Measurements from ENCODE around the gene FBXO44.

FBXO44 gene

DNA sequence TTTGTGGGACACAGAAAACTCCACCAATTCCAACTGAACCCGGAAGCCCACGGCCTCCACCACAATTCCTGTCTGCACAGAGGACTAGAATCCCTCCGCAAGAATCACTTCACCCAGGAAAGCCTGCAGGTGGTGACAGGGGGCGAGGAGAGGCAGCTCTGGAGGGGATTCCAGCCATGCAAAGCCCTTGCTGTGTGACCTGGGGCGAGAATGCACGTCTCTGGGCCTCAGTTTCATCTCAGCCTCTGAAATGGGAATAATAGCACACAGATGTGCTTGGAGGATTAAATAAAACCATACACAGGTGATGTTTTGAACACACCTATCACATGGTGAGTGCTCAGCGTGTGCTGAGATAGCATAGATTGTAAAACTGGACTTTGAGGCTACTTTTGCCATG lies 14.6 kb upstream of the FBXO44 start:
- no peak for DNase-seq

DNA sequence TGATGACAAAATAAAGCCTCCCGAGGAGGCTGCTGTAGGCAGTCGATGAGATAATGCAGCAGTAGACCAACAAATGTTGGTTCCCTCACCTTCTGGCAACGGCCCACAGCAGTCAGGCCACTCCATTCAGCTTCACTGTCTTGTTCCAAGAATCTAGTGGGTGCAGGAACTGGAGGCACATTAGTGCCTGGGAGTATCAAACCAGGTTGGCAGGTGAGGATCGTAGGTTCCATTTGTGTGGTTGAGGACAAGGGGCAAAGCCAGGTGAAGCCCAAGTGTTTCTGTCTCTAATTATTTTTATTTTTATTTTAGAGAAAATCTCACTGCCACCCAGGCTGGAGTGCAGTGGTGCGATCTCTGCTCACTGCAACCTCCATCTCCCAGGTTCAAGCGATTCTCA lies 13.7 kb upstream of the FBXO44 start:
- DNase-seq: no peak

- DNase-seq: no peak
These were observed 12.8 kb upstream of the FBXO44 start for GRCh38 chr1:11641776-11642305.

DNA sequence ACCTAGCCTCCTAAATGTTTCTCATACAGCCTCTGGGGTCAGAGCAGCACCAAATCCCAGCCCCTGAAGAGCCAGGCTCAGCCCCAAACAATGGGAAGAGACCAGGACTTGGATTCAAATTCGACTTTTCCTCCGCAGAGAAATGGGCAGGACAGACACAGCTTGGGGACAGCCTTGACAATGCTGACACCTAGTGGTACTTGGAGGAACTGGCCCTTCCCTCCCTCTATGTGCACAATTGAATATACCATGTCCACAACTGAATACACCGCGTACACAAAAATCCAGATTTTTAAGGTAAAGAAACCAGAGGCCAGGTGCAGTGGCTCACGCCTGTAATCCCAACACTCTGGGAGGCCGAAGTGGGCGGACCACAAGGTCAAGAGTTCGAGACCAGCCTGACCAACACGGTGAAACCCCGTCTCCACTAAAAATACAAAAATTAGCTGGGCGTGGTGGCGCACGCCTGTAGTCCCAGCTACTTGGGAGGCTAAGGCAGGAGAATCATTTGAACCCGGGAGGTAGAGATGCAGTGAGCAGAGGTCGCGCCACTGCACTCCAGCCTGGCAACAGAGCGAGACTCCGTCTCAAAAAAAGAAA lies 12.2 kb upstream of the FBXO44 start:
- DNase-seq: peak in 11 of 14 donors; percentile 10 to 56 (median 19)

DNA sequence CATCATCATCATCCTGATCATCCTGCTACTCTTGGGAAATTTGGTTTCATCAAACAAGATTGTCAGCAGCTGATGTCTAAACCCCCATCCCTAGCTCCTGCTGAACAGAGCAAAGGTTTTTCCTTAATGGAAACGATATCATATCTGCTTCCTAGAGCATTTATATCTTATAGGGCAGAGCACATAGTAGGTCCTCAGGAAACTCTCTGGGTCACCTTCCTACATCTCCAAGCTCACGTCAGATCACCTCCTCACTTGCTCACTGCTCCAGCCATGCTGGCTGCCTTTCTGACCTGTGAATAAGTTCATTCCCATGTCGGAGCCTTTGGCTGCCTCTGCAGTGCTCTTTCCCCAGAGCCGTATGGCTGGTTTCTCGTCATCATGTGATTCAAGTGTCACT lies 10.9 kb upstream of the FBXO44 start:
- DNase-seq: no peak

DNA sequence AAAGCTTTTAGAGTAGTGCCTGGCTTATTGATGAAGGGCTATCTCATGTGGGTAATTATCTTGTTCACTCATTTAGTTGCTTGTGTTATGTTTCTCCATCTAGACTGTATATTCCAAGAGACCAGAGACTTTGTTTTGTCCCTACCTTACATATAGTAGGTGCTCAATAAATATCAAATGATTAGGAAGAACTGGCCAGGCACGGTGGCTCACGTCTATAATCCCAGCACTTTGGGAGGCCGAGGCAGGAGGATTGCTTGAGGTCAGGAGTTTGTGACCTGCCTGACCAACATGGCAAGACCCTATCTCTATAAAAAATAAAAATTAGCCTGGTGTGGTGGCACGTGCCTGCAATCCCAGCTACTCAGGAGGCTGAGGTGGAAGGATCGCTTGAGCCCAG lies 9.4 kb upstream of the FBXO44 start:
- no peak for DNase-seq

DNA sequence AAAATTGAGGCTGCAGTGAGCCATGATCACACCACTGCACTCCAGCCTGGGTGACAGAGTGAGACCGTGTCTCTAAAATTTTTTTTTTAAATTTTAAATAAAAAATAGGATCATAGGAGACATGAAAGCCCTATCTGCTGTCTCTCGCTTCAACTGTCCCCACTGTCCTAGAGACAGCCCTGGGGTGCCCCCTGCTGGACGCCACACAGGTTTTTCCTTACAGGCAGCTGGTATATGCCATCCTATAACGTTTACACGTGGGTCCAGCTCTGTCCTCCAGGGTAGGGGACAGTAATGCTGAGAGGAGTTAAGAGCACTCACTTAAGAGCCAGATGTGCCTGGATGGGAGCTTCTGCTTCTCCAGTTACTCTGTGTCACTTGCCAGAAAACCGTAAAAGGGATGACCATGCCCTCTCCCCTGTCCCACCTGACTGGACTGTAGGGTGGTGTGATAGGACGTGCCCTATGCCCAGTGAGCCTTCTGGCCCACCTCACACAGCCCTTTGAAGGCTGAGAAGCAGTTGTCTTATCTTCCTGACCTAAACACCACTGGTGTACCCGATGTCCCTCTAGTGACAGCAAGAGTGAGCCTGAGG lies 8.9 kb upstream of the FBXO44 start:
- peak in 12 of 14 donors; percentile 9 to 73 (median 55) for DNase-seq

DNA sequence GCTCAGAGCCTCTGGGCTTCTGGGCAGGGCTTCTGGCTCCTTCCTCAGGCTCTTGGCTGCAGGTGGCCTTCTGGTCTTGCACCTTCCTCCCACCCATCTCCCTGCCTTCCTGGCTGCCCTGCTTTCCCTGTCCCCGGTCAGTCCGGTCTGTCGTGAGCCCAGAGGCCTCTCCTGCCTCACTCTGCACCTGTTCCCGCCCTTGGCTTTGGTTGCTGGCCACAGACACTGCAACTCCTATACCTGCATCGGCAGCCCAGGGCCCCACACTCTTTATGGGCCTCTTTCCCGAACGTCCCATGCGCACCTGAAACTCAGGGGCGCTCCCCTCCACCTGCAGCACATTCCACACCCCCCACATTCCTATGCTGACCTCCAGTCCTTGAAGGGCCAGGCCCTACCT lies 8.4 kb upstream of the FBXO44 start:
- peak in 1 of 14 donors; percentile 13 for DNase-seq

GRCh38 chr1:11647333-11647732 lies 7.3 kb upstream of the FBXO44 start:
- no peak for DNase-seq

DNA sequence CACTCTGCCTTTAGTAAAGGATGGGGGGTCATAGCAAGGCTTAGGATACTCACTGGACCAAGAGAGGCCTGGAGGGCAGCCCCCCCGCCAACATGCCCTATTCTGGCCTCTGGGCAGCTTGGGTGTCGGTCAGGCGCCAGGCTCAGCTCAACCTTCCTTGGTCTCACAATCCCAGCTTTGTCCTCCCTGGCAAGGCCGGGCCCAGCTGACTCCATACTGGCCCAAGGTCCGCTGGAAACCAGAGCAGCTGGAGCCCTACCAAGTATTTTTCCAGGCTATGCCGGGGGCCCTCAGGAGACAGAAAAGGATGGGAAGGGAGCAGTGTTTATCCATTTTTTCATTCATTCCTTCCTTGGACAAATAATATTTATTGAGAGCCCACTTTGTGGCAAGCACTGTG lies 6.6 kb upstream of the FBXO44 start:
- peak in 13 of 14 donors; percentile 45 to 95 (median 86) for DNase-seq

- peak in 7 of 14 donors; percentile 18 to 68 (median 44) for DNase-seq
These were observed 5.9 kb upstream of the FBXO44 start for GRCh38 chr1:11648732-11649158.

DNA sequence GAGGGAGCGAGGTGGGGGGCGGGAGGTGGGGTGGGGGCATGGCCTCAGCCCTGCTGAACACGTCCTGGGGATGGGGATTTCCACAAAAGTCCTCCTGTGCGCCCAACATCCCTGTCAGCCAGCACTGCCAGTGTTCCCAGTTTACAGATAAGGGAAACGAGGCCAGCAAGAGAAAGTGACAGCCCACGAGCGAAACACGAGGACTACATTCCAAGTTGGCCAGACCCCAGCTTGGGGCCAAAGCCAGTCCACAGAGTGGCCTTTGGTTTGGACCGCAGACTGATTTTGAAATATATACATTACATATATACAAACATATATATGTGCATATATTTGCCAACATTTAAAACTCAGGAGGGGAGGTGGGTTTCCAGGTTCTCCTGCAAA lies 5.4 kb upstream of the FBXO44 start:
- DNase-seq: no peak

GRCh38 chr1:11649624-11650330 lies 4.9 kb upstream of the FBXO44 start:
- DNase-seq: peak in 1 of 14 donors; percentile 37

DNA sequence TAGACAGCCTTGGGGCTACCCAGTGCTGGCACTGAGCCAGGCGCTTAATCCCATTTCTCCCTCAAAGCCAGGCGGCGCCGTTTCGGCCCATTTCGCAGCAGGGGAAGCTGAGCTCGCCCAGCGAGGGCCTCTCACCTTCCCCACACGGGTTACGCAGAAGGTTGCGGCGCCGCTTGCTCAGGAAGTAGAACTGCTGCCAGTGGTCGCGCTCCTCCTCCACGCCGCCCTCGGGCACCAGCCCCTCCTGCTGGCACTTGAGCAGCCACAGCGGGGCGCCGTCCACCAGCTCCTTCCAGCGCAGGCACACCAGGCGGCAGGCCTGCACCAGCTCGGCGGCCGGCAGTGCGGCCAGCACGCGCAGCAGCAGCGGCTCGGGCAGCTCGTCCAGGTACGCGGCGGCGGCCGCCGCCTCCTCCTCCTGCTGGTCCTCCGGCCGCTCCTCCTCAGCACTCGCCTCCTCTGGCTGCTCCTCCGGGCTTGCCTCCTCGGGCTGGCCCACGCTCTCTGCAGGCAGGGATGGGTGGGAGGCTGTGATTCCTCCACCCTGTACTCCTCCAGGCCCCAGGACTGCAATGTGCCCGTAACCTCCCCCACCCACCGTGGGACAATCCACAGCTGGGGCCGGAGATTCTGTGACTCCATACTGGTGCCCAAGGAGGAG lies 4.2 kb upstream of the FBXO44 start:
- peak in 12 of 14 donors; percentile 10 to 77 (median 46) for DNase-seq

DNA sequence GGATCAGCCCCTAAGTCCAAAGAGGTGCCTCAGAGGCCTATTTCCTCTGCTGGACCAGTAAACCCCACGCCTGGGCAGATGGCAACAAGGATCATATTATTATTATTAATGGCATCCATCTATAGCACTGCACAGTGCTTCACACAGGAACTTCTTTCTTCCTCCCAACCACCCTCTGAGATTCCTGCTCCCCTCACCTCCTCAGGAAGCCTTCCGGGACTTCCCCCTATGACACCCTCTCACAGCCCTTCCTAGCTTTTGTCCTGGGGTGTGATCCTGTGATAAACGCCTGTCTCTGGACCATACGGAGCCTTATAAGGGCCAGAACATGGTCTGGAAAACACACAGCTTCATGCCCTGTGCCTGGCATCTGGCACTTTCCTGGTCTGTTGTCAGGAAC lies 3.7 kb upstream of the FBXO44 start:
- no peak for DNase-seq

GRCh38 chr1:11652203-11652780 lies 2.4 kb upstream of the FBXO44 start:
- no peak for DNase-seq

DNA sequence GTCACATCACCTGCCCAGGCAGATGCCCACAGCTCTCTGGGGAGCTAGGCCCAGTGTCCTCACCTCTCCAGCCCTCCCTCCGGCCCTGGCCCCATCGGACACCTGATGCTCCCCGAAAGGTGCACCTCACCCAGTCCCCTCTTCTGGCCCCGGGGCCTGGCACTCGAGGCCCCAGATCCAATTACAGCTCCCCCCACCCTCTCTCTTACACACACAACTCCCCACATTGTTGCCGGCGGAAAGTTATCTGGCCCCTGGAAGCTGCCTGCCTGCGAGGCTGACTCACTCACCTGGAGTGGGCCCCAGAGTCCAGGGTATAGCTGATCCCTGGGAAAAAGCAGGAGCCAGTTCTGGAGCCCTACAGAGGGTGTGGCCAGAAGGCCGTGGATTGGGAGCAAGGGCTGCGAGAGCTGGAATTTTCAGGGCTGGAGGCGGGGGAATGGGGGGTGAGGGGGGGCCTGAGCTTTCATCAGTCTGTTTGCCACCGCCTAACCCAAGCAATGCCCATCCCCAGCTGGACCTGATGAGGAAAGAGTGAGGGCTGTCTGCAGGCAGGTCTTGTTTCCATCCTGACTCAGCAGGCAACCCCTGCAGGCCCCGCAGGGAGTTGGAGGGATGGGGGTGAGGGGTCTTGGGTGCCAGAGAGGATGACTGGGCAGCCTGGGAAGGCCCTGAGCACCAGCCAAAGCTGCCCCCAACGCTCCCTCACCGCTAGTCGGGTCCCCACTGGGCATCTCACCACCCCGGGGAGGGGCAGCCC lies 1.4 kb upstream of the FBXO44 start:
- peak in 5 of 14 donors; percentile 11 to 61 (median 22) for DNase-seq

GRCh38 chr1:11653861-11654136 lies 878 bp upstream of the FBXO44 start:
- no peak for DNase-seq

GRCh38 chr1:11654939-11655808 lies 497 bp downstream of the FBXO44 start:
- DNase-seq: peak in 1 of 14 donors; percentile 27

GRCh38 chr1:11657654-11658053 lies 3.0 kb downstream of the FBXO44 start:
- no peak for DNase-seq

- no peak for DNase-seq
These were observed 3.9 kb downstream of the FBXO44 start for GRCh38 chr1:11658542-11658941.
